B cell (primary cell): Measurements from ENCODE around the gene MRPL32. TPM values are rescaled to one million over a fixed set of nuclear protein-coding genes. Genes with fewer than 3 reads are reported as not detected.
A peak's percentile ranks its signal among the peaks of the same experiment; 100 is the strongest.

Source experiments
- ATAC-seq: fragments of 200-7000 bp; cut with Tn5 transposase; one replicate; pipeline ENCODE4 v1.10.0; 2021; ENCODE audit warnings: low read depth, mild to moderate bottlenecking, moderate number of reproducible peaks, moderate library complexity
- CTCF ChIA-PET: fragments of 350-600 bp; sonication (Branson Sonifier 250); formaldehyde crosslinking; loops from one replicate; lab custom pipeline; 2021; ENCODE audit warnings: antibody characterized with exemption, inconsistent platforms; lab: Charles Lee
- POLR2A ChIA-PET: fragments of 350-600 bp; sonication (Branson Sonifier 250); formaldehyde crosslinking; loops from one replicate; lab custom pipeline; 2021; ENCODE audit warnings: antibody characterized with exemption; lab: Charles Lee
- DNase-seq: peaks from one replicate; pipeline ENCODE4 v3.0.0; 2013
- H2AFZ ChIP-seq: 2 replicates; pipeline ENCODE4 v1.6.1; 2012; ENCODE audit warnings: mild to moderate bottlenecking, low read depth, low read length; ENCODE audit not compliant: insufficient read depth, poor library complexity, severe bottlenecking
- H3K27ac ChIP-seq, 2 donors: 1 replicate in 1 of 2; 2 replicates in 1 of 2; pipeline ENCODE4 v1.5.1; 2012 to 2013; ENCODE audit warnings: low read length in 2 of 2, mild to moderate bottlenecking in 2 of 2, moderate library complexity in 1 of 2
- H3K27me3 ChIP-seq, 4 experiments: fragments of 200-600 bp in 1 of 4; sonication (generic) in 1 of 4; replicated peaks in 1 of 4; 1 replicate in 2 of 4; 2 replicates in 2 of 4; pipeline versions ENCODE4 v1.6.1 to v1.7.0; 2013 to 2016; ENCODE audit warnings: low read length in 3 of 4, mild to moderate bottlenecking in 2 of 4, mixed read lengths in 1 of 4, moderate library complexity in 1 of 4; ENCODE audit not compliant: insufficient read depth in 4 of 4, control insufficient read depth in 3 of 4; ENCODE audit errors: control extremely low read depth in 1 of 4
- H3K36me3 ChIP-seq, 2 experiments: replicated peaks in 1 of 2; 1 replicate in 1 of 2; 2 replicates in 1 of 2; pipeline versions ENCODE4 v1.6.1 to v1.7.1; 2013; ENCODE audit warnings: low read length in 1 of 2; ENCODE audit not compliant: insufficient read depth in 2 of 2, control insufficient read depth in 1 of 2; ENCODE audit errors: control extremely low read depth in 1 of 2, extremely low read depth in 1 of 2
- H3K4me1 ChIP-seq, 2 donors: fragments of 200-600 bp in 1 of 2; sonication (generic) in 1 of 2; 1 replicate in 1 of 2; 2 replicates in 1 of 2; pipeline versions ENCODE4 v1.5.1 to v1.6.1; 2013 to 2017; ENCODE audit warnings: low read length in 2 of 2; ENCODE audit not compliant: control insufficient read depth in 2 of 2, insufficient read depth in 2 of 2
- H3K4me2 ChIP-seq: replicated peaks from 2 replicates; pipeline ENCODE3; 2012; ENCODE audit warnings: mild to moderate bottlenecking, low read depth, low read length; ENCODE audit not compliant: poor library complexity, severe bottlenecking
- H3K4me3 ChIP-seq, 5 experiments: fragments of 200-600 bp in 1 of 5; sonication (generic) in 1 of 5; 1 replicate in 3 of 5; 2 replicates in 2 of 5; pipeline versions ENCODE4 v1.5.1 to v1.7.0; 2011 to 2016; ENCODE audit warnings: low read length in 4 of 5, mild to moderate bottlenecking in 4 of 5, low read depth in 2 of 5, control low read depth in 1 of 5, moderate library complexity in 1 of 5; ENCODE audit not compliant: insufficient read depth in 1 of 5; ENCODE audit errors: control extremely low read depth in 1 of 5, extremely low read depth in 1 of 5
- H3K79me2 ChIP-seq: fragments of 200-600 bp; sonication (generic); one replicate; pipeline ENCODE4 v1.6.0; 2016; ENCODE audit warnings: low read length; ENCODE audit not compliant: control insufficient read depth, insufficient read depth
- H3K9ac ChIP-seq: fragments of 200-600 bp; sonication (generic); 2 replicates; pipeline ENCODE4 v1.6.1; 2017; ENCODE audit warnings: mild to moderate bottlenecking, low read length, moderate library complexity
- H3K9me3 ChIP-seq, 3 donors: one replicate each; pipeline versions ENCODE4 v1.6.1 to v1.7.1; 2013; ENCODE audit warnings: low read length in 2 of 3; ENCODE audit not compliant: control insufficient read depth in 2 of 3, insufficient read depth in 1 of 3; ENCODE audit errors: control extremely low read depth in 1 of 3
- H4K20me1 ChIP-seq: 2 replicates; pipeline ENCODE4 v1.6.0; 2012; ENCODE audit warnings: mild to moderate bottlenecking, low read length; ENCODE audit not compliant: insufficient read depth, control insufficient read depth, poor library complexity, severe bottlenecking
- H3K27ac Mint-ChIP-seq: one replicate; pipeline ENCODE4 v1.8.0; 2021; ENCODE audit warnings: mixed read lengths
- H3K27me3 Mint-ChIP-seq: one replicate; pipeline ENCODE4 v1.8.0; 2021; ENCODE audit warnings: mixed read lengths
- H3K4me1 Mint-ChIP-seq: one replicate; pipeline ENCODE4 v1.8.0; 2021; ENCODE audit warnings: mixed read lengths
- H3K4me3 Mint-ChIP-seq: one replicate; pipeline ENCODE4 v1.8.0; 2021; ENCODE audit warnings: mixed read lengths
- H3K9me3 Mint-ChIP-seq: one replicate; pipeline ENCODE4 v1.8.0; 2022; ENCODE audit warnings: mixed read lengths; ENCODE audit not compliant: insufficient read depth
- CTCF ChIP-seq: fragments of 200-600 bp; IDR thresholded peaks from one replicate; pipeline ENCODE4 v1.8.0; 2022; ENCODE audit warnings: antibody characterized with exemption, mild to moderate bottlenecking
- EZH2 ChIP-seq: IDR thresholded peaks from 2 replicates; pipeline ENCODE4 v1.6.1; 2012; ENCODE audit warnings: borderline replicate concordance, low read depth, mild to moderate bottlenecking, moderate library complexity, low read length; ENCODE audit not compliant: insufficient read depth, poor library complexity, severe bottlenecking
- WGBS: methylation state at CpG from one replicate; pipeline ENCODE4 v1.1.5; 2013; ENCODE audit warnings: missing lambda C conversion rate; ENCODE audit not compliant: insufficient coverage; 5-methylcytosine and 5-hydroxymethylcytosine counted together
- intact Hi-C: fragments of 100-400 bp; cut with micrococcal nuclease; formaldehyde crosslinking; loops from one replicate; pipeline ENCODE4 v1.10.0; 2022
- polyA plus RNA-seq: library from polyadenylated mRNA; depleted of rRNA; stranded (reverse); fragments of >200 nt; gene quantifications from 2 replicates; pipeline ENCODE4 v1.2.3, GENCODE V29; 2012
- total RNA-seq, 2 donors: library from RNA; stranded (reverse); fragments of 120-200 nt in 1 of 2; gene quantifications; 1 replicate in 1 of 2; 2 replicates in 1 of 2; pipeline versions ENCODE4 v1.2.3 to v1.2.4, GENCODE V29; 2013 to 2022

Gene MRPL32
- total and polyA plus RNA-seq, 2 donors (not counting 1 experiment from before 2014, with no cell fraction given), result 25.3 to 31.7 TPM

DNA sequence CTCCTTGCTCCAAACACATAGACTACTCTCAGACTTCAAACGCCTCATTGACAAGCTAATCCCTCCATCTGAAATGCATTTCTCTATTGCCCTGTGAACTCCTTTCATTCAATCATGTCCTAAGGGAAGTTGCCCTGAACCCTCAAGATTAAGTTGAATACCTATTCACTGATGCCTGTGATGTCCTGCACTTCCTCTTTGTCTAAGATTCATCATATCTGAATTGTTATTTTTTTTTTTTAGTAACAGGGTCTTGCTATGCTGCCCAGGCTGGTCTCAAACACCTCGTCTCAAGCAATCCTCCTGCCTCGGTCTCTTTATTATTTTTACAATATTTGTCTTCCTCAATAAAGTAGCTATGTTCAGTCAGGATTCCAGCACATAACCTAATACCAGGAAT lies 3.4 kb upstream of the MRPL32 start:
- H3K4me1 Mint-ChIP-seq, result peaks cover 74% of the 10 kb centered on the region
- H3K36me3 ChIP-seq, result peaks cover 2 to 29% of the 10 kb centered on the region in 2 experiments
- no peaks in the 10 kb centered on the region for H3K27me3 ChIP-seq
- intact Hi-C loops, result no loop called here
- peaks cover 6% of the 10 kb centered on the region for H4K20me1 ChIP-seq
- TF ChIP-seq CTCF (no peak), EZH2 (no peak)
- no peaks in the 10 kb centered on the region for H3K9me3 ChIP-seq
- WGBS, result 92% methylated on average over 1 of the region's 3 CpGs
- ATAC-seq, result no peak
- H3K9ac ChIP-seq, result no peak overlapping the region
- ChIA-PET CTCF (interaction anchor here (1.0 to 2.0 kb wide), 5 partner anchors 12 to 909 kb away, joined by 3 to 10 read pairs (median 4); partner anchors contain the start of gene STK17A), POLR2A (no interaction called here)
- H3K4me3 Mint-ChIP-seq, result no peak overlapping the region
- H3K27me3 Mint-ChIP-seq, result no peaks in the 10 kb centered on the region
- H3K4me2 ChIP-seq, result no peak overlapping the region
- peaks cover 45 to 57% of the 10 kb centered on the region in 2 donors for H3K4me1 ChIP-seq
- no peaks in the 10 kb centered on the region for H3K9me3 Mint-ChIP-seq
- peaks cover 66% of the 10 kb centered on the region for H3K79me2 ChIP-seq
- peak overlapping the region in 1 of 2 donors; percentile 13 for H3K27ac ChIP-seq
- no peak for DNase-seq
- no peak overlapping the region for H3K27ac Mint-ChIP-seq
- no peak overlapping the region for H2AFZ ChIP-seq
- H3K4me3 ChIP-seq, result no peak overlapping the region

- ATAC-seq (no peak), DNase-seq (no peak)
- CTCF ChIA-PET, result interaction anchor here (1.0 to 2.0 kb wide), 5 partner anchors 11 to 909 kb away, joined by 3 to 10 read pairs (median 4); partner anchors contain the start of gene STK17A
- Histone ChIP-seq H3K4me3 (no peak overlapping the region), H3K79me2 (peaks cover 73% of the 10 kb centered on the region), H3K27me3 (no peaks in the 10 kb centered on the region), H4K20me1 (peaks cover 6% of the 10 kb centered on the region), H3K36me3 (peaks cover 2 to 24% of the 10 kb centered on the region in 2 experiments), H3K27ac (no peak overlapping the region), H3K9me3 (no peaks in the 10 kb centered on the region), H3K4me2 (peak overlapping the region; percentile 3), H3K9ac (no peak overlapping the region), H3K4me1 (peaks cover 45 to 55% of the 10 kb centered on the region in 2 donors), H2AFZ (no peak overlapping the region)
- Mint-ChIP-seq H3K4me3 (no peak overlapping the region), H3K27me3 (no peaks in the 10 kb centered on the region), H3K4me1 (peaks cover 78% of the 10 kb centered on the region), H3K9me3 (no peaks in the 10 kb centered on the region), H3K27ac (no peak overlapping the region)
- POLR2A ChIA-PET, result no interaction called here
- intact Hi-C loops, result no loop called here
- WGBS, result 67% methylated on average over 3 of the region's 3 CpGs
- TF ChIP-seq EZH2 (no peak), CTCF (no peak)
These were observed 2.7 kb upstream of the MRPL32 start for GRCh38 chr7:42929449-42929848.
